ENCODE measurements around the gene TBL1X.

Gene TBL1X

DNA sequence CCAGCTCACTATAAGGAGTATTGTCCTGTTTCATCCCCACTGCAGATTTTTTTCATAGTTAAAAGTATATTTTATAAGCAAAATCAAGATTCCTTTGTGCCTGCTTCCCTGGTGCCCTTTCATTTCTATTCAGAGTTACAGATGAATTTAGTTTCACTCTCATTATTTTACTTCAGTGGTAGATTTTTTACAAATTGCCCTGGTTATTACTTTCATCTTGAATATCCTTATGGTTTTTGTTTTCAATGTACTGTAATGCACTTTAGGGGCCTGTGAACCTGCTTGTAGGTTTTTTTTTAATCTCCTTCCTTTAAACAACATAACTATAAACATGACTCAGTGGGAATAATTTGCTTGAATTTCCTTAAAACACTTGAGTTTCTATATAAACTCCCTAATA is 174.0 kb downstream of the TBL1X start:
- DNase-seq = no peak

DNA sequence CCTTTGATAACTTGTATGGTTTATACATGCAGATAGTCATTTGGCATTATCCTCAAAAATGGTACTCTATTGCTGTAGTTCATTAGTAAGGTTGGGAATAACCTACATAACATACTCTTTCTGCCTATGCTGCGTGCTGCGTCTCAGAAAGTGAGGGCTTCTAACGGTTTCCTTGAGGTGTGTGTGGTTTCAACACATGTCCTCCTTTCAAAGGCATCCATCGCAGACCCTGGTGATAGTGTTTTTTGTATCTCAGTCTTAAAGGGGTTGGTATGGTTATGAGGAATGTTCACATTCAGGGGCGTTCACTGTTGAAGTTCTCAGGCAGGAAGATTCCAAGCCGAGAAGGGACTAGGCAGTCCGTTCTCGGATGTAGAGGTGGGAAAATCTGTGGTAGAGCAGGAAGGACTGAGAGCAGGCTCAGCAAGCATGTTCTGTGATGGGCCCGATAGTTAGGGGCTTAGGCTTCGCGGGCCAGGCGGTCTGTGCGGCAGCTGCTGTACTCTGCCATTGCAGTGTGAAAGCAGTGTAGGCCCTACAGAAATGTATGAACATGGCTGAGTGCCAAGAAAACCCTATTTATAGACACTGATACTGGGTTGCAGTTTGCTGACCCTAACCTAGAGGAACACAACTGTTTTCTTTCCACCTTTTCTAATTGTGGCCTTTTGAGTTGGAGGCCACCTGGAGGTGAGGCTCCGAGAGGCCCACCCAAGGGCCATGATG is 177.6 kb downstream of the TBL1X start:
- no peak for DNase-seq

DNA sequence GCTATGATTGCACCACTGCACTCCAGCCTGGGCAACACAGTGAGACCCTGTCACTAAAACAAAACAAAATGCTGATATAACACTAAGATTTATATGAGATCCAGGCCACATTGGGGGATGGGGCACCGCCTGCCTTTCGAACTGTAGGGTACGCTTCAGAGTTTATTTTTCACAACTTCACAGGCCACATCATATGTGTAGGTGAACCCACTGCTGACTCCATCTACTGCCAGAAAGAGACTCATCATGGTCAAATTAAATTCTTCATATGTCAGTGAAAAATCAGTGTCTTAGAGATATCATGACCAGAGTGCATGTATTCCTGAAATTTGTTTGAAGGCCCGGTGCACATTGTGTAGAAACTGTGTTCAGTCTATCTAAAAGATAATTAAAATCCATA is 178.9 kb downstream of the TBL1X start:
- DNase-seq = no peak

DNA sequence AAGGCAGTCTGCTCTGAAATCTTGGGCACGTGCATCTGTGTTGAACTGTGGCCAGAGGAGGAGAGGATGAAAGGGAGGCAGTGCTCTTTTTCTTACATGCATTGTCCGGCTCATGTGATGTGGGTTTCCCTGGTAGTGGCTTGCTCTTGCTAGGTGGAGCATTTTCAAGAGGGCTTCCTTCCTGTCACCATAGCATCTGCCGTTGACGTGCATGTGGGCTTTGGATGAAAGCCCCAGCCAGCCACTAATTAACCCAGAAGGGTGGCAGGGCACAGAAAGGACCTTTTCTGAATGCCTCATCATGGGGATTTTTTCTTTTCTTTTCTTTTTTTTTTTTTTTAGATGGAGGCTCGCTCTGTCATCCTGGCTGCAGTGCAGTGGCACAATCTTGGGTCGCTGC is 179.5 kb downstream of the TBL1X start:
- DNase-seq = no peak

DNA sequence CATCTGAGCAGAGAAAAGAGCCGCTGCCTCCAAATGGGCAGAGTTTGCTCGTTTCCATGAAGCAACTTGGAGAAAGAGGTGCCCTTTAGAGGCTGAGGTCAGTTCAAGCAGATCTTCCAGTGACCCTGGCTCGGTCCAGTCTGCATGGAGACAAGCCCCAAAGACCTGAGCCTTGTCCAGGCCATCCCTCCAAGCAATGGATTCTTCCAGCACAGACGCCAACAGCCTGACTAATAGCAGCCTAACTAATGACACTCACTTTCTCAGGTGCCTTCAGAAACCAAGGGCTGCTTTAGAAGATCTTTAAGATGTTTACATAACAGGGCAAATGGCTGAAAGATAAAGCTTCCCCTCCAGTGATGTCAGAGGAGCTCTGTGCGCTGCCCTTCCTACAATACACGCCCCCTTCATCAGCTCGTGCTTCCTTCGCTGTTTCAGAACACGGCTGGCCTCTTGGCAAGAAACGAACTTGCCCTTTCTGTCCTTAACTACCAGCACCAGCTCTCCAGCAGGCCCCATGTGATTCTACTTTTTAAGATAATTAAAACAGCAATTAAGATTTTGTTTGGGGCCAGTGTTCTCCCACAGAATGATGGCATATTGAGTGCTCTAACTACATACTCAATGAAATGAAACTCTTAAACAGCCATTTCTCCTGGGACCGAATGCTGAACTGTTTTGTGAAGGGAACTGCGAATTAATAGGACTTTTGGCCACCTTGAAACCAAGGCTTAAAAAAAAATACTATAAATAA is 181.8 kb downstream of the TBL1X start:
- DNase-seq = no peak

DNA sequence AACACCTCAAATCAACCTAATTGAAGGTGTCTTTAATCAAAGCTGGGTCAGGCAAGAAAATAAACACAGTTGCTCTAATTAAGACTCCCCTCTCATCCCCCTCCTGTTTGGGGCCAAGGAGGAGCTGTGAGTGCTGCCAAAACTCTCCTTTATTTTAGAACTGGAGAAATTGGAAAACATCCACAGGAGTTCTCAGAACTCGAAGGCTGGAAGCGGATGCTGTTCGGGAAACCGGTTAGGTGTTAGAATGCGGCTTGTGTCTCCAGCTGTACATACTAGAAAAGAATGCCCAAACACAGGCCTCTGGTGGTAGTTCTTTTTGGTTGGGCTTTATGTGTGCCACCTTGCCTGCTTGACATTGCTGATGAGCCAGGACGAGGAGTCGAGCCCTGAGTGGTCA is 182.6 kb downstream of the TBL1X start:
- no peak for DNase-seq

DNA sequence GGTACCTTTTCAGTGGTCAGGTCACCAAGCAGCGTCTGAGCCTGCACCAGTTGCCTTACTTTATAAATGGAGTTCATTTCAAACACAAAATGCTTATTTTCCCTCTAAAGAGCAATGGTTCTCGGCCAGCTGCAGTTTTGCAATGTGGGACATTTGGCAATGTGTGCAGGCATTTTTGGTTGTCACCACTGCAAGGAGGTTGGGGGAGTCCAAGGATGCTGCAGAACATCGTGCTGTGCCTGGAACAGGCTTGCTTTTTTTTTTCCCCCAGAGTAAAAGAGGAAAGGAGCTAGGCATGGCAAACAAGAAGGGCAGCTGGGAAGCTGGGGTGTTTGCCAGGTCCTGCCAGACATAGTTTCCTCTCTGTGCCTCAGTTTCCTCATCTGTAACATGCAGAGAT is 185.2 kb downstream of the TBL1X start:
- no peak for DNase-seq

DNA sequence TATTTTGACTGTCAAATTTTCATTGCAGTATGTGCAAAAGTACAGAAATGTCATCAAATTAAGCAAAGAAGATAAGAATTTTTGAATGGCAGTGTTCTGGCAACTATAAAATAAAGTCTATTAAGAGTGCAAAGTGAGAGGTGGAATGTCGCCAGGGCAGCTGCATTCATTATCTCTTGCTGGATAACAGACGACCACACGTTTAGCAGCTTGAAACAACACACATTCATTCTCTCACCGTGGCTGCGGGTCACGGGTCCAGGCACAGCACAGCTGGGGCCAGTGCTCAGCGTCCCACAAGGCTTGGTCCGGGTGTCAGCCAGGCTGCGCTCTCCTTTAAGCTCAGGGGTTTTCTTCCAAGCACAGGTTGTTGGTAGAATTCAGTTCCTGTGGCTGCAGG is 186.9 kb downstream of the TBL1X start:
- no peak for DNase-seq

DNA sequence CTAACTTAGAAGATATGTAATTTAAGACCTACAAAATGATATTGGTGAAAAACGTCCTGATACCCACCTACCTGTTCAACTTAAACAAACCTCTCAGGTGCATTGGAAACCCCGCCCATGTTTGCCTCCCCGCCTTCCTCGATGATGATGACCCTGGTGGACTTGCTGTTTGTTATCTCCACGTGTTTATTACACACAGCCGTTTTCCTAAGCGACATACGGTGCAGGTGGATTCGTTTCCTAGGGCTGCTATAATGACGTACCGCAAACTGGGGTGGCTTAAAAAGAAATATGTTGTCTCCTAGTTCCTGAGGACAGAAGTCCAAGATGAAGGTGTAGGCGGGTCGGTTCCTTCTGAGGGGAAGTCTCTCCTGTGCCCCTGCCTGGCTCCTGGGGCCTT is 190.1 kb downstream of the TBL1X start:
- DNase-seq = no peak

DNA sequence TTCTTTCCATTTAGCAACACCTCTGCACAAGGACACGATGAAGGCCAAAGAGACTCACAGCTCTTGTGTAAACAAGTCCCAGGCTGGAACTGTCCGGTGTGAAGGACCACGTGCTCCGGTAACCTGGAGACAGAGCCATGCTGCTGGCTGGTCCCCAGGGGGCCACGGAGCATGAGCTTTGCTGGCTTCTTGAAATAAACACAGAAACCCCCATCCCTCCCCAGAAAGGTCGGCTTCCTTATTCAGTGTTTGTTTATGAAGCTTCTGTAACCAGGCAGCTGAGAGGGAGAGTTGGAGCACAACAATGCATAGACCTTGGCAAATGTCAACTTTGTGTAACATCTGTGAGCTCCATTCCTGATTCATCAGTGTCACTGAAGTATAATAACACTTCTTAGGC is 191.4 kb downstream of the TBL1X start:
- DNase-seq = no peak

DNA sequence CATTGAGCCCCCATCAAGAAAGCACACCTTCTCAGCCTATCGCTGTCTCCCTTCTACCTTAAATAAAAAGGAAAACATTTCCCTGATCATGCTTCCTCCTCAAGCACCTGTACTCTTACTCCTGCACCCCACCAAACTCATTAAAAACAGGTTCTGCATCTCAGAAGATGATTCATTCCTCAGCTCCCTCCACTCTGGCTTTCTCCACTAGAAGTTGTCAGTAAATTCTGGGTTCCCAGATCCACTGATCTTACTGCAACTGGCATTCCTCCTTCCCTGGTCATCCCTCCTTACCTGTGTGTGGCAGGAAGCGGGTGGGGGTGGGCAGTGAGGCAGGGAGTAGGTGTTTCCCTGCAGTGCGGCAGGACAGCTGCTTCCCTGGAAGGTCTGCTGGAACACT is 192.0 kb downstream of the TBL1X start:
- DNase-seq = no peak

DNA sequence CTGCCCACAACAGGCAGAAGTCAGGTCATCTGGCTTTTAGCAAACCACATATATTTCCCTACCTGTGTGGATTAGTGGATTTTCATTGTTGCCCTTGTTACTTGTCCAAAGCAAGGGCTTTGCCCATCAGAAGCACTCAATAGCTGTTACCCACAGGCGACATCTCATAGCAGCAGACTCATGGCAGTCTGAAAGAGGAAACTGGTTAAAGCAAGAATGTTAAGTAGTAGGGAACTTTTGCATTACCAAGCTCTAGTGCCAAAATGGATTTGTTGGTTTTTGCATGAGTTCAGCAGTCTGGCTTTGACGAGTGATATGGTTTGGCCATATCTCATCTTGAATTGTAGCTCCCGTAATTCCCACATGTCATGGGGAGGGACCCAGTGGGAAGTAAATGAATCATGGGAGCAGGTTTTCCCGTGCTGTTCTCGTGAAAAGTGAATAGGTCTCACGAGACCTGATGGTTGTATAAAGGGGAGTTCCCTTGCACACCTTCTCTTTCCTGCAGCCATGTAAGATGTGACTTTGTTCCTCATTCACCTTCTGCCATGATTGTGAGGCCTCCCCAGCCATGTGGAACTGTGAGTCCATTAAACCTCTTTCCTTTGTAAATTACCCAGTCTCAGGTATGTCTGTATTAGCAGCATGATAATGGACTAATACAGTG is 192.9 kb downstream of the TBL1X start:
- no peak for DNase-seq

DNA sequence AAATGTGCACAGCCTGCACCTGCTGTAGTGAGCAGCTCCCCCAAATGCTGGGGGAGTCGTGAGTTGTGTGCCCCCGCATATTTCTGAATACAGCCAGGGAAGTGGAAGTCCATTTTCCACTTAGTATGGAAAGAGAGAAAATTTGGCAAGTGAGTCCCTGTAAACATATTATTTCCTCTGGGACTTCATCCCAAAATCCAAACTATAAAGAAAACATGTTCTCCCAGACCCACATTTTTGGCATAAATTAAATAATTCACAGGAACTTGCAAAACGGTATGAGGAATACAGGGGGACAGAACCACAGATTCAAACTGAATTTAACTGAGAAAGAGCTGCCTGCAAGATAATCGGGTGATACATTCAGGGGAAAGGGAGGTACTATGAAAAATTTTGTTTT is 193.6 kb downstream of the TBL1X start:
- no peak for DNase-seq

DNA sequence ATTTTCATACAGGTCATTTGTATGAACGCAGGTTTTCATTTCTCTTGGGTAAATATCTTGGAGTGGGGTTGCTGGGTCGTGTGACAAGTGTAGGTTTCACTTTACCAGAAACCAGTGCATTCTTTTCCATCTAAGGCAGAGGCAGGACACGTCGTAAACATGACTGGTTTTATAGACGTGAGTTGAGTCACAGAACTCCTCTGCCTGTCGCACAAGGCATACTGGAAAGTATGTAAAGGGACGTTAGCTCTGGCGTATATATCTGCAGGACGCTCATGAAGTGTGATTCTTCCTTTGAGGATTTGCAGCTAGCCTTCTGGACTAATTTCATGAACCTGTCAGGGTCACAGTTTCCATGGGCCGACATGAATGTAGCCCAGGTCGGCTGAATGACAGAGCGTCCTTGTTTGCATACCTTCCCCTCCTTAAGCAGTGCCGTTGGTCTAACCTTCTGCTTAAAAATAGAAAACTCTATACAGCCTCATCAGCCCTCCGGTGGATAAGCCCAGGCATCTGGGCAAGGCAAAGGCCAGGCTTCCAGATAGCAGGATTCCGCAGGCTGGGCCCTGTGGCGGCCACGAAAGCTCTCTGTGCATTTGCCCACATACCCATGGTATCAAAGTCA is 194.8 kb downstream of the TBL1X start:
- DNase-seq = no peak

DNA sequence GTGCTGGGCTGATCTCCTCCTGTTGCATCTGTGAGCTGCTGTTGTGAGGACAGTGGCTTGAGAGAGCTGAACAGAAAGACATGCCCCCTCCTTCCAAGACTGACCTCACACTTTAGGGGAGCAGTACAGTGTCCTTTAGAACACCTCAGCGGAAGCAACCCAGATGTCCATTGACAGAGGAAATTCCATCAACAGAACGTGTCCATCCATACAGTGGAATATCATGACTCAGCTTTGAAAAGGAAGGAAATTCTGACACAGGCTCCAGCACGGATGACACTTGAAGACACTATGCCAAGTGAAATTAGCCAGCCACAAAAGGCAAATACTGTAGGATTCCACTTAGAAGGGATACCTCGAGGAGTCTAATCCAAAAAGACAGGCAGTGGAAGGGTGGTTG is 197.3 kb downstream of the TBL1X start:
- DNase-seq = peak; percentile 64

DNA sequence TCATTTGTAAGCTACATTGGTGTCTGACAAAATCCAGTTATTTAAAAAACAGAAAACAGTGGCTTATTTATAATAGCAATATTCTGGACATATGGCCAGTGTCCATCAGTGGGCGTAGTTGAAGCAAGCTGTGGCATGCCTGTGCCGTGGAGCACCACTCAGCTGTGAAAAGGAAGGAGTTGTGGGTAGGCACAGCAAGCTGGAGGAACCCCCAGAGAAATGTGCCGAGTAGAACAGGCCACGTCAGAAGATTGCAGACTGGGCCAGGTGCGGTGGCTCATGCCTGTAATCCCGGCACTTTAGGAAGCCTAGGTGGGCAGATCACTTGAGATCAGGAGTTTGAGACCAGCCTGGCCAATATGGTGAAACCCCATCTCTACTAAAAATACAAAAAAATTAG is 198.4 kb downstream of the TBL1X start:
- no peak for DNase-seq

DNA sequence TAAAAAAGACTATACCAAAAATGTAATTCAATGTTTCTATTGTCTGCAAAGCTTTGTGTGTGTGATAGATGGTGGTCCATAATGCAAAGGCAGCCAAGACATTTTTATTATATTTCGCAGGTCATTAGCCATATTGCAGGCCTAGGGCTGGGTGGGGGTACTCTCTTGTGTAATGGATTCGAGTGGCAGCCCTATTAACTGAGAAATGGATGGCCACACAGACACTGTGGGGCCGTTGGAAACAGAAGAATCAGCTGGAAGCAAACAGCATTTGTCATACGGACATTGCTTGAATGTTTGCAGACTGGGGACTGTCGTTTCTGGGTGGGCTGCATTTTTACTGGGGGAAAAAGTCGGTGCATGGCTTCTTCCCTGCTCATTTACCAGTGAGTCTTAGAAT is 199.4 kb downstream of the TBL1X start:
- no peak for DNase-seq

DNA sequence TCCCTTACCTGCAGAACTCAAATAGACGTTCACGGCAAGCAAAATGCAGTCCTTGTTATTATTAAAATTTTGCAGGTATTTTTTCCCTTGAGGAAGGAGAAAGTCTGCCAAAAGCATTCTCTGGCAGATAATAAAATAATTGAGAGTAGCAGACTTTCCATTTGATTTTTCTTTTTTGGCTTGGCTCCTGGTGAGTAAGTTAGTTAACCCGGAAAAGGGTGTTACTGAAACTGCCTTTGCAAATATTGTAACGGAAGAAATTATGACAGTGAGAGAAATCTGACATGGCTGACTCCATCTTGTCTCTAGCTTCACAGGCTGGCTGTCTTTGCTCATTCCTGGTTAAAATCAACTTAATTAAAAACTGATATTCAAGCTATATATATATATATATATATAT is 200.3 kb downstream of the TBL1X start:
- no peak for DNase-seq

DNA sequence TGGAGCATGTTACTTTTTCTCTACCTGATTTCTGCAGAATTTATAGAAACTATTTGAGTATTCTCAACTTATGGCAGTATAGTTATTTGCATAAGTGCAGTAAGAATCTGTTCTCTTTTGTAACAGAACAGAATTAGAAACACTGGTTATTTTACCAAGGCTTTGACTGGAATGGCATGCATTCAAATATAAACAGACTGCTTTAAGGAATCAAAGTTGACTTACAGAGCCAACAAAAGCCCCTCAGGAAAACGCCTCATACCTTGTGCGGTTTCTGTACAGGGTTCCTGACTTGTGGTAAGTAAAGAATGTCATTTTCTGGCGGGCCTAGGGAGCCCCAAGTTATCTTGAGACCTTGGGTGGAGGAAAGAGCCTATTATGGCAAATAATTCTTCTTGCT is 203.7 kb downstream of the TBL1X start:
- peak; percentile 77 for DNase-seq

DNA sequence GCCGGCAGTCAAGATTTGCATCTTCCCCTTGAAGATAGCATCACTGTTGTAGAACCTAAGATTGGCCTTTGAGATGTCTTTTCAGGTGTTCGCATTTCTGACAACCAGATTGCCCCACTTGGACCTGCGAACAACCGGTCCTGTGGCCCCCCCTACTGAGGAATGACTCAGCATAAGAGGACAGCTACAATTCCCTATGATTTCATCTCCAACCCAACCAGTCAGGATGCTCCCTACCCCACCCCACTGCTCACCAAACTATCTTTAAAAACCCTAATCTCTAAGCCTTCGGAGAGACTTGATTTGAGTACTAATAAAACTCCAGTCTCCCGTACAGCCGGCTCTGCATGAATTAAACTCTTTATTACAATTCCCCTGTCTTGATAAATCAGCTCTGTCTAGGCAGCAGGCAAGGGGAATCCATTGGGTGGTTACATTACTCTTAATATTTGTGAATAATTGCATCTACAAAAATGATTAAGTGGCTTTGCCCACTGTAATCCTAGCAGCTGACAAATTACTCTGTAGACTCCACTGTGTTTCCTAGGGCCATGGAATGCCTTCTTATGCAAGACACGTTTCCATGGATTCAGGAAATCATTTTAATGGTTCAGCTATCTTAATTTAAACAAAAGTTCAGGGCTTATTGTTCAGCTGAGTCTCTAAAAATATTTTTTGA is 205.4 kb downstream of the TBL1X start:
- no peak for DNase-seq

DNA sequence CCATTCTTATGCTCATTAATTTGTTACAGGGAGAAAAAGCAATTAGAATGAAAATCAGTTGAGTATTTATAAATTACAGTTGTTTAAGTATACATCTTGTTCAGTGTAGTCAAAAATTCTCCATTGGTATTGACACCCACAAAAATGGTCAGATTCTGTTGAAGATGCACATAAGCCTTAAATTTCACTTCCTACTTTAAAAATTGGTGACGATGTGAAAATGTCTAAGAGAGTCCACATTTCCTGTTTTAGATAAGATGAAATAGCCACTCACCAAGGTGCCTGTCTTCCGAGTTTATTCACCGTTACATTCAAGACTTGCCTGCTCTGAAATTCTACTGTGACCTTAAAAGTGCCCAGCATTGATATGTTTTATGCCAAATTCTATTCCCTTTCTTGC is 207.1 kb downstream of the TBL1X start:
- no peak for DNase-seq

DNA sequence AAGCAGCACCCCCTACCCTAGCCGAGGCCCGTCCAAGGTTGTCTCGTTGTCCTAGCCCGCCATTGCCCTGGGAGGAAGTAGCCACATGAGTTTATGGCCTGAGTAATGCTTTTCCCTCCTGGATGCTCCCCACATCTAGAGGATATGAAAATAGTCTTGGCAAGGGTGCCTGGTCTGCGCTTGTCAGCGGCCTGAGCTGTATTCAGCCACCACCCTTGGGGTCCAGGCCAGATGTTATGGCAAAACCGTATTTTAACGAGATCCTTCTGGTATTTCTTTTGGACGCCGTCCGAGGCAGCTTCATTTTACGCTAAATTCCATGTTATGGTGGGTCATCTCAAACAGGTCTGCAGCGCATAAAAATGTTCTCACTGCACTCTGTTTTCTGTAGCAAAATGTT is 211.4 kb downstream of the TBL1X start:
- peak; percentile 73 for DNase-seq

DNA sequence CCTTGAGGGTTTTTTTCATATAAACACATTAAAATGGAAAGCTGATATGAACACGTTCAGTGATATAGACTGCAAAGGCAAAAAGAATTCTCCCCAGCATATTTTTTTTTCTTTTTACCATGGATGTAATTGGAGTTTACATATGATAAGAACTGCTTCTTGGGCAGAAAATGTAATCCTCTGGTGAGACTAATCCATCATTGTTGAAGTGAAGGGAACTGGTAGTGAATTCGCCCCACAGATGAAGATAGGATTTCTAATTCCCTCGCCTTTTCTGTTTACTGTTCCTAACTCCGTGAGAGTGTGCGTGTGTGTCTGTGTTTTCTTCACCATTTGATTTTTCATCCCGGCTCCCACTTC is 211.9 kb downstream of the TBL1X start:
- no peak for DNase-seq
